Epithelial cell of esophagus (primary cell): ENCODE results near the gene DOCK4.

Experiments used
- DNase-seq: peaks from one replicate; pipeline ENCODE4 v3.0.0; 2010; ENCODE audit warnings: low read depth
- H3K4me3 ChIP-seq: 2 replicates; pipeline ENCODE4 v1.5.1; 2011; ENCODE audit warnings: mild to moderate bottlenecking, low read length, control low read depth
- TF ChIP-seq, protein P1 (sequence below): IDR thresholded peaks from 2 replicates; pipeline ENCODE4 v1.5.1; 2011; ENCODE audit warnings: low read depth, mild to moderate bottlenecking, low read length, control low read depth, inconsistent platforms; ENCODE audit not compliant: insufficient read depth; ENCODE audit errors: missing control alignments

DOCK4 gene

DNA sequence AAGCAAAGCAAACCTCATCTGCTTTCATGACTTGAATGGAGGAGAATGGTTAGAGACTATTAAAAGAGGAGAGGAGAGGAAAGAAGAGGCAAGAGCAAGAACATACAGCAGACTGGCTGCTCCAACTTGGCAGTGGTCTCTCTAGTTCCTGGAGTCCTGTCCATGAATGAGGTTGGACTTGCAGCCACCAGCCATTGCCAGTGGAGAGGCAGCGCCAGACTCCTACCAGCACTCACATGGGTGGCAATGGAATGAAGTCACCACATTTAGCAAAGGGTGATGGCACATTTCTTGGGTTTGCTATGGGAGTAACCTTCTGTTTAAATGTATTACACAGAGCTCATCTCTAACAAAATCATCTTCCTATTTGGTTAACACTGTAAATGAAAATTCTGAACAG is 386.1 kb downstream of the DOCK4 start:
- TF ChIP-seq, protein P1, sequence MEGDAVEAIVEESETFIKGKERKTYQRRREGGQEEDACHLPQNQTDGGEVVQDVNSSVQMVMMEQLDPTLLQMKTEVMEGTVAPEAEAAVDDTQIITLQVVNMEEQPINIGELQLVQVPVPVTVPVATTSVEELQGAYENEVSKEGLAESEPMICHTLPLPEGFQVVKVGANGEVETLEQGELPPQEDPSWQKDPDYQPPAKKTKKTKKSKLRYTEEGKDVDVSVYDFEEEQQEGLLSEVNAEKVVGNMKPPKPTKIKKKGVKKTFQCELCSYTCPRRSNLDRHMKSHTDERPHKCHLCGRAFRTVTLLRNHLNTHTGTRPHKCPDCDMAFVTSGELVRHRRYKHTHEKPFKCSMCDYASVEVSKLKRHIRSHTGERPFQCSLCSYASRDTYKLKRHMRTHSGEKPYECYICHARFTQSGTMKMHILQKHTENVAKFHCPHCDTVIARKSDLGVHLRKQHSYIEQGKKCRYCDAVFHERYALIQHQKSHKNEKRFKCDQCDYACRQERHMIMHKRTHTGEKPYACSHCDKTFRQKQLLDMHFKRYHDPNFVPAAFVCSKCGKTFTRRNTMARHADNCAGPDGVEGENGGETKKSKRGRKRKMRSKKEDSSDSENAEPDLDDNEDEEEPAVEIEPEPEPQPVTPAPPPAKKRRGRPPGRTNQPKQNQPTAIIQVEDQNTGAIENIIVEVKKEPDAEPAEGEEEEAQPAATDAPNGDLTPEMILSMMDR, result no peak
- no peak overlapping the region for H3K4me3 ChIP-seq
- no peak for DNase-seq

GRCh38 chr7:111815354-111815753 is 390.8 kb downstream of the DOCK4 start:
- no peak for DNase-seq
- TF ChIP-seq, protein P1, result no peak
- H3K4me3 ChIP-seq, result no peak overlapping the region

GRCh38 chr7:111813306-111813705 is 392.9 kb downstream of the DOCK4 start:
- H3K4me3 ChIP-seq, result no peak overlapping the region
- TF ChIP-seq, protein P1, result no peak
- no peak for DNase-seq

GRCh38 chr7:111806232-111806631 is 400.0 kb downstream of the DOCK4 start:
- no peak for DNase-seq
- no peak overlapping the region for H3K4me3 ChIP-seq
- TF ChIP-seq, protein P1, result no peak

DNA sequence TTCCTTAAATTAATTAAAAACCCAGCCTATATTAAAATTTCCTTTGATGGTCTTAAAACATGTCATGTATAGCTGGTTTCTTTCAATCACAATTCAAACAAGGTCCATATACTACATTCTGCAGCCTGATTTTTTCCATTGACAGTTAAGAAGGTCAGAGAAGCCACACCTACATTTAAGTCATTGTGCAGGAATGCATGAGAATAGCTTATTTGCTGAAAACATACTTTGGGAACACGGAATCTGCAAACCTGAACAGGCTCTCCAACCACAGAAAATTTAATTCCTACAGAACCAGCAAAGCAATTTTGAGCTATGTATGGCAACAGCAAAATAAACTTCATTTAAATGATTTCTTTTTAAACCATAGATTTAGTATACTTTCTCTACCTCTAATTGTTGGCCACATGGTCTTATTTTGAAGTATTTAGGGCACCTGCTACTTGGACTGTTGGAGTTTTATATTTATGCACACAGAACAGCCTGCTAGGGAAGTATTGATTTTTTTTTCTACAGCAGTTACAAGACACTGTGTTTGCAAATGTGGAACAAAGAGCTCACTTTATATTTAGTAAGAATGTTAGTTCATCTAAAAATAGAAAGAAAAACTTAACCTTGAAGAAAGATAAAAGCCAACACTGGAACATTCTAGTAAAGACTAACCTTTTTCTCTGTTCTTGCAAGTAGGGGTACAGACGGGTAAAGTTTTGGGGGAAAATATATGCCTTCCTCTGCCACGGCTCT is 403.0 kb downstream of the DOCK4 start:
- TF ChIP-seq, protein P1, result no peak
- H3K4me3 ChIP-seq, result no peak overlapping the region
- peak; percentile 32 for DNase-seq

GRCh38 chr7:111802194-111802772 is 403.9 kb downstream of the DOCK4 start:
- no peak for DNase-seq
- H3K4me3 ChIP-seq, result no peak overlapping the region
- TF ChIP-seq, protein P1, result no peak

GRCh38 chr7:111801277-111801676 is 404.9 kb downstream of the DOCK4 start:
- no peak for DNase-seq
- no peak overlapping the region for H3K4me3 ChIP-seq
- TF ChIP-seq, protein P1, result no peak
